ENCODE data around the gene FAM222A. TPM values are rescaled to one million over a fixed set of nuclear protein-coding genes. Genes with fewer than 3 reads are reported as not detected.
A peak's percentile ranks its signal among the peaks of the same experiment; 100 is the strongest.

FAM222A gene
- total RNA-seq, 3 donors from 2014 or later: 1.7 to 4.4 (median 3.5) TPM

GRCh38 chr12:109720152-109720856 lies 6.7 kb downstream of the FAM222A start:
- DNase-seq: no peak
- H3K4me3 ChIP-seq: no peak overlapping the region
- H3K4me1 ChIP-seq (ENCODE audit: low read depth): peaks cover 6% of the 10 kb centered on the region
- TF ChIP-seq CTCF (IDR thresholded peaks at IDR 0.05): no peak
- ATAC-seq: no peak
- H3K9me3 ChIP-seq: no peaks in the 10 kb centered on the region
- H3K36me3 ChIP-seq (ENCODE audit: low read depth): no peaks in the 10 kb centered on the region
- intact Hi-C loops (cut with DNase I, micrococcal nuclease): no loop called here

DNA sequence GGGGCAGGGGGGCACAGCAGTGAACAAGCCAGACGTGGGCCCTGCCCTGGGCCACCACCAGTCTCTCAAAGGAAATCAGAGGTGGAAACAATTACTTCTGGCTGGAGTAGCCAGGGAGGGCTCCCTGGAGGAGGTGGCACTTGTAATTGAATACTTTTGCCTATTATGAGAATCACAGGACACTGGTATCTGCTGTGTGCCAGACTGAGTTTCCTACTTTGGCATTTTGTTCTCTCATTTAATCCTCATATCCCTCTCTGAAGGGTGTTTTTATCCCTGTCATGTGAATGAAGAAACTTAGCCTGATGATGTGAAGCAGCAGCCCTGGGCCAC lies 7.2 kb downstream of the FAM222A start:
- H3K9me3 ChIP-seq: no peaks in the 10 kb centered on the region
- H3K36me3 ChIP-seq (ENCODE audit: low read depth): no peaks in the 10 kb centered on the region
- H3K4me1 ChIP-seq (ENCODE audit: low read depth): peaks cover 4% of the 10 kb centered on the region
- DNase-seq: no peak
- no peak overlapping the region for H3K4me3 ChIP-seq
- intact Hi-C loops (cut with DNase I, micrococcal nuclease): no loop called here
- TF ChIP-seq CTCF (IDR thresholded peaks at IDR 0.05): no peak
- no peak for ATAC-seq

- intact Hi-C loops (cut with DNase I, micrococcal nuclease): no loop called here
- peaks cover 4% of the 10 kb centered on the region for H3K4me1 ChIP-seq (ENCODE audit: low read depth)
- no peaks in the 10 kb centered on the region for H3K9me3 ChIP-seq
- no peak for ATAC-seq
- H3K36me3 ChIP-seq (ENCODE audit: low read depth): no peaks in the 10 kb centered on the region
- H3K4me3 ChIP-seq: no peak overlapping the region
- no peak for DNase-seq
- TF ChIP-seq CTCF (IDR thresholded peaks at IDR 0.05): no peak
Observed at GRCh38 chr12:109721276-109721675, 7.7 kb downstream of the FAM222A start.

GRCh38 chr12:109722022-109722720 lies 8.5 kb downstream of the FAM222A start:
- intact Hi-C loops (cut with DNase I, micrococcal nuclease): no loop called here
- Histone ChIP-seq H3K36me3 (ENCODE audit: low read depth) (no peaks in the 10 kb centered on the region), H3K9me3 (no peaks in the 10 kb centered on the region), H3K4me3 (no peak overlapping the region), H3K4me1 (ENCODE audit: low read depth) (peaks cover 4% of the 10 kb centered on the region)
- ATAC-seq: peak; percentile 37
- no peak for DNase-seq
- no peak for TF ChIP-seq CTCF (IDR thresholded peaks at IDR 0.05)

- Histone ChIP-seq H3K9me3 (no peaks in the 10 kb centered on the region), H3K36me3 (ENCODE audit: low read depth) (no peaks in the 10 kb centered on the region), H3K4me3 (no peak overlapping the region), H3K4me1 (ENCODE audit: low read depth) (peaks cover 4% of the 10 kb centered on the region)
- intact Hi-C loops (cut with DNase I, micrococcal nuclease): no loop called here
- DNase-seq (no peak), ATAC-seq (no peak)
- TF ChIP-seq CTCF (IDR thresholded peaks at IDR 0.05): no peak
Observed at GRCh38 chr12:109722721-109723094, 9.1 kb downstream of the FAM222A start.

All from mucosa of descending colon (tissue), 3 donors.